Dermis microvascular lymphatic vessel endothelial cell (primary cell): ENCODE data around the gene KBTBD13. TPM values are rescaled to one million over a fixed set of nuclear protein-coding genes. Genes with fewer than 3 reads are reported as not detected.
"Not testable (repeated sequence)": the region's sequence is repeated elsewhere in the genome, so short reads cannot be mapped to it uniquely, and the experiment has no call there.

Experiments
- DNase-seq, 2 donors: peaks; one replicate each; pipeline versions ENCODE4 v3.0.0 to v3.0.0-alpha.2; 2010; ENCODE audit warnings: low read depth in 2 of 2
- total RNA-seq: library from RNA; depleted of rRNA; stranded (reverse); fragments of >200 nt; gene quantifications from 2 replicates; pipeline ENCODE4 v1.2.1, GENCODE V29; 2014

The KBTBD13 gene
- not detected in 2 replicates for total RNA-seq

DNA sequence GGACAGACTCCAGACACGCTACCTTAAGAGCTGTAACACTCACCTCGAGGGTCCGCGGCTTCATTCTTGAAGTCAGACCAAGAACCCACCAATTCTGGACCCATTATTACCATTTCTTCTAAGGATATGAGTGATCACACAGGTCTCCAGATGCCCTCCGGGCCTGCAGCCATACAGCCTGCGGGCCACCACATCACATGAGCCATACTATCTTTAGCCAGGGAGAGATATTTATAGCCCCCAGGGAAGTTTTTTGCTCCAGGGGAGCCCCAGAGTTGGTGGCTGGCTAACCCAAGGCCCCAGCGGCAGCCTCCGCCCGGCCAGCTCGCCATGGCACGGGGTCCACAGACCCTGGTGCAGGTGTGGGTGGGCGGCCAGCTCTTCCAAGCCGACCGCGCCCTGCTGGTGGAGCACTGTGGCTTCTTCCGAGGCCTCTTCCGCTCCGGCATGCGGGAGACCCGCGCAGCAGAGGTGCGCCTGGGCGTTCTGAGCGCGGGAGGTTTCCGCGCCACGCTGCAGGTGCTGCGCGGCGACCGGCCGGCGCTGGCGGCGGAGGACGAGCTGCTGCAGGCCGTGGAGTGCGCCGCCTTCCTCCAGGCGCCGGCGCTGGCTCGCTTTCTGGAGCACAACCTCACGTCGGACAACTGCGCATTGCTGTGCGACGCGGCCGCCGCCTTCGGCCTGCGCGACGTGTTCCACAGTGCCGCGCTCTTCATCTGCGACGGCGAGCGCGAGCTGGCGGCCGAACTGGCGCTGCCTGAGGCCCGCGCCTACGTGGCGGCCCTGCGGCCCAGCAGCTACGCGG, at the start of gene KBTBD13:
Gene KBTBD13 (plus strand): TSS at position 261 of the 805 bp plus-strand sequence. CDS start 70 bp downstream, at position 331.
- no peak for DNase-seq

DNA sequence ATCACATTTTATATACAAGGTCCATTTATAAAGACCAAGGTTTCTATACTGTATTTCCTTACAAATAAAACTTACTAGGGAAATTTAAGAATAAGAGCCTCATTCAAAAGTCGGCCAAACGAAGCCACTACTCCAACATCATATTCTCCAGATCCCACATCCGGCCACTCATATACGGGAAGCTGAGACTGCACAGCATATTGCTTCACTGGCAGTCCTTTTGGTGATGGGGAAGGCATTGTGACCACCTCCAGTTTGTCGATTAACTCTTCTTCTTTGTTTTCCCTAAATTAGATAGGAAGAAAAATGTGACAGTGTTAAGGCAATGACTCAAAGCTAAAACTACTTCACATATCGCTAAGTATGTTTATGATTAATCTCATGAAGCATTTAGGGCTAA, 49.8 kb upstream of the KBTBD13 start:
- DNase-seq: no peak

DNA sequence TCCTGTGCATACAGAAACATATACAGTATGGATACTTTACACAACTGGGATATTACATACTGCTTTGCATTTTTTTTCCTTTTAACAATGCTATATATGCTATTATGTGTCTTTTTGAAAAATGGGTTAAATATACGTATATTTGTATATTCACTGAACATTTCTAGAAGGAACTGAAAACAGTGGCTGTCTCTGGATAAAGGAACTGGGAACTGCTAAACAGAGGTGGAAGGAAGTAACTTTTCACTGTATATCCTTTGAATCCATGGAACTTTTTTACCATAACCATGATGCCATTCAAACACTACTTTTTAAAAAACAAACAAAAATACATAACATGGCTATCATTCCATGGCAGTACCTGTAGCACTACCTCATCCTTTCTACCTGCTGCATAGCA, 49.0 kb upstream of the KBTBD13 start:
- no peak for DNase-seq

DNA sequence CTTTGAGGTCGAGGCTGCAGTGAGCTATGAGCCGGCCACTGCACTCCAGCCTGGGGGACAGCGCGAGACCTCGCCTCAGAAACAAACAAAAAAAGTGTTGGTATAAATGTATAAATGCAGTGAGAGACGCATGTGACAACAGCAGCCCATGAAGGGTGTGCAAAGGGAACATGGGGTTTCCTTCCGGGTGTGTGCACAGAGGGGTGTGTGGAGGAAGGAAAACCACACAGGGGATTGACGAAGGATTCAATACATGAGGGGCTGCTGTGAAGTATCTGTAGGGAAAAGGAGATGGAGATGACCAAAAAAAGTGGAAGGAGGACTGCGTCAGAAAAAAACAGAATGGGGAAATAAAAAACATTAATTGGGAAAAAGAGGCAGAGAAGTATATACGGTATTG, 48.2 kb upstream of the KBTBD13 start:
- no peak for DNase-seq

DNA sequence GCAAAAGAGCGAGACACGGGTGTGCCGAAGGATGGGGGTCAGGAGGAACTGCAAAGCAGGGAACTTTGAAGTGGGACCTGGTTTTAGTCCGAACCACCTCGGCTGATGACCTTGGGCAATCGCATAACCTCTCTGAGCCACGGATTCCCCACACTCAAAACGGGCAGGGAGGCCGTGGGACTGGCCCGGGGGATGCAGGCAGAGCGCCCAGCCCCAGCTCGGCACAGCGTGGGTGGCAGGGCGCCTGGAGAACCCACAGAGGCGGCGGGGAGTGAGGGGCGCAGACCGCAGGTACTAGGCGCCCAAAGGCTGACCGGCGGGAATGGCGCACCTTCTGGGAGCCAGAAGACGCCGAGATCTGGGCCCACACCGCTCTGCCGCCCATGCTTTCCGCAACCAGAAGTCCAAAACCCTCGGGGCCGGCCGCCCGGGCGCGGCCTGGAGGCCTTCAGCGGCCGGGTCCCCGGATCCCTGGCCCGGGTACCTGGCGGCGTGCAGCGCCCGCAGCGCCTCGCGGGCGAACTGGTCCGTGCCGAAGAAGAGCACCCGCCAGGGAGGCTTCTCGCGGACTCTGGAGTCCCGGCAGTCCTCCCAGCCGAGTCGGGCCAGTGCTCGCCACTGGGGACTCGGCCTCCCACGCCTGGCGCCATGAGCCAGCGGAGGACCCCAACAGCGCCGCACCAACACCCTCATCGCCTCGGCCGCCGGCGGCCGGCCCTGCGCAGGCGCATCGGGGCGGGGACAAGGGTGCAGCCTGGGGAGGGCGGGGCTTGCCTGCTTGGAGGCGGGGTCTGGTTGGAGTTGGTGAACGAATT, 47.4 kb upstream of the KBTBD13 start, which contains the start of gene MTFMT:
Gene MTFMT (minus strand): TSS at position 719 of the 815 bp plus-strand sequence. CDS start 26 bp downstream, at position 693.
- peak; percentile 48 to 83 for DNase-seq

DNA sequence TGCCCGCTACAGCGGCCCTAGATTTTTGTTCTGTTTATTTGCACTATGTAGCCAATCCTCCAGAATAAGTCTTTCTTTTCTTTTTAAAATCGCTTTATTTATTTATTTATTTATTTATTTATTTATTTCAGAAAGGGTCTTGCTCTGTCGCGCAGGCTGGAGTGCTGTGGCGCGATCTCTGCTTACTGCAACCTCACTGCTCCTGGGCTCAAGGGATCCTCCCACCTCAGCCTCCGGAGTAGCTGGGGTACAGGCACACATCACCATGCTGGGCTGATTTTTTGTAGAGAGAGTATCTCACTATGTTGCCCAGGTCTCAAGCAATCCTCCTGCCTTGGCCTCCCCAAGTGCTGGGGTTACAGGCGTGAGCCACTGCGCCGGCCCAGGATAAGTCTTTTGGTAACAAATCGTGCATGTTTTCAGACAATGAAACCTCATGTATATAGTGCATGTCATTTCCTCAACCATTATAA, 46.8 kb upstream of the KBTBD13 start:
- DNase-seq: no peak

DNA sequence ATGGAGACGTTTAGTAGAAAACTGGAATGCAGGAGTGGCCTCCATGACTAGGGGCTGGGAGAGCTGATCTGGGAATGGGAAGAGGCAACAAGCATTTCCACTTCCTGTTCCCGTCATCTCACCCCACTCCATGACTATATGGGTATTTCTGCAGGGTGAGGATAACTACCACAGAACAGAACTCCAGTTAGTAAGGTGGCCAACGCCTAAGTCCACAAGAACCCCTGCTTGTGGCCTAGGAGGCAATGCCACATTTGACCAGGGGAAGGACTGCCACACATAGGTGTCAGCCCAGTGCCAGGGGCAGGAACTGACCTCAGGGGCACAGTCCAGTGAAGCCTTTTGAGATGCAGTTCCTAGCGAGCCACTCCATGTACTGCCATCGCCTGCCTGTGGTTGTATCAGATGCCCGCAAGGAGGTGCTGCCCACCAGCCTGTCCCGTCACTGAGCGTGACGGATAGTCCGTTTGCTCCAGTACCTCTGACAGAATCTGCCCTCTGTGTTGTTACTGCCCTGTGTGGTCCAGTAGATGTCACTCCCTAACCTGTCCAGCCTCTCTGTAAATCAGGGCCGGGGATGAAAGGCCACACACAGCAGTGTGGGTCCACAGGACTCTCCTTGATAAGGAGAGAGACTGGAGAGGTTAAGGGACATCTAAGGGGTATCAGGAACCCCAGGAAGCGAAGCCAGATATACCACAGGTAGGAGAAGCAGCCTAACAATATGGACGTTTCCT, 43.6 kb upstream of the KBTBD13 start:
- peak; percentile 73 to 85 for DNase-seq

DNA sequence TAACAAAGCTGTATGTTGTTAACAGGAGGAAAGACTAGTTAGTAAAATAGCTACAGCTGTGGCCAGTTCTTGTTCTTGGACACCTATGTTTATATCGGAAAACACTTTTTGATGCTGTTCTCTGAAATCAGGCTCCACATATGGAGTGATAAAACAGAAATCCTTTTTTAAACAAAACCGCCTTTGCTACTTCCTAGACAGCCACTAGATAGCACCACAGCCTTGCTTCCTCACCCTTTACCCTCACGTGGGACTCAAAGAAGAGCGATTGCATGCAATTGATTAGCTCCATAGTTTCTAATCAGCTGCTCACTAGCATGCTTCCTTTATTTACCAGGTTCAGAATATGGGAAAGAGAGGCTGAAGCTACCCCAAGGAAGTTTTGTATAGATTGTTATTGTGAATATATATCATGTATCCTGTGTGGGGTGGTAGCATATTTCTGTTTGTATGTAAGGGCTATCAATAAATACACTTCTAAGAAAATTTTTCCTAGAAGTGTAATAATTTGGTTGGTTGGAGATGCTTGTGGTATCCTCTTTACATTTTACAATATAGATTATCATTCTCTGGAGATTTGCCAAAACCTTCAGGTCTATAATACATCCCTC, 42.8 kb upstream of the KBTBD13 start:
- peak in 1 of 2 donors; percentile 43 for DNase-seq

DNA sequence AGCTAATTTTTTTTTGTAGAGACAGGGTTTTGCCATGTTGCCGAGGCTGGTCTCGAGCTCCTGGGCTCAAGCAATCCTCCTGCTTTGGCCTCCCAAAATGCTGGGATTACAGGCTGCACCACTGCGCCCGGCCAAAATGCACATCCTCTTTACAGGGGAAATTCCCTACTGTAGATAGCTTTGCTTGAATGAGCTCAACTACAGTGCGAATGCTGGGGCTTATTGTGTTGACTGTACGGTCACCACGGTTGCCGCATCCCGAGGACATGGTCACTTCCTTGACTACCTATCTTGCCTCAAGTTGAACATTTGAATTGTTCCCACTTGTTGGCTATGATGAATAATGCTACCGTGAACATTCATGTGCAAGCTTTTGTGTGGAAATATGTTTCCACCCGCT, 41.8 kb upstream of the KBTBD13 start:
- no peak for DNase-seq

DNA sequence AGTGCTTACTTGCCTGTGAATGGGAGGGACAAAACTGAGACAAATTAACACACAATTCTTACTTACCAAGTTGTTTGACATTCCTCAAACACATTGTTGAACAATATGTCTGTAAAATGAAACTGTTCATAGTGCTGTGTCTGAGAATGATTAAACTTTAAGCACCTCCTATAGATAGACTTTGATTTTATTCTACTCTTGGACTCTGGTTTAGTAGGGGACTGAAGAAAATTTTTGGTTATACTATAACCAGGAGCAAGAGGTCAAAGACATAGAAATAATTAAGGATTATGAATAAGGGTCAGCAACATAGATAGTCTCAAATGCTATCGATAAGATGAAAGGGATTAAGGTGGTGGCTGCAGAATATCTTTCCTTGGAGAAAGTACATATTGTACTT, 39.2 kb upstream of the KBTBD13 start:
- no peak for DNase-seq

DNA sequence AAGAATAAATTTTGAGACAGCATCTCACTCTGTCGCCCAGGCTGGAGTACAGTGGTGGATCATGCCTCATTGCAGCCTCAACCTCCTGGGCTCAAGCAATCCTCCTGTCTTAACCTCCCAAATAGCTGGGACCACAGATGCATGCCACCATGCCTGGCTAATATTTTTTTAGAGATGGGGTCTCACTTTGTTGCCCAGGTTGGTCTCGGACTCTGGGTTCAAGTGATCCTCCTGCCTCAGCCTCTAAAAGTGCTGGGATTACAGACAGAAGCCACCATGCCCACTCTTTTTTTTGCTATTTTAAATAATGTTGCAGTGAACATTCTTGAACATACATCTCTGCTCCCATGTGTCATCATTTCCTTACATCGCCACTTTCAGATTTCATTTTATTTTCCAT, 38.1 kb upstream of the KBTBD13 start:
- DNase-seq: no peak

DNA sequence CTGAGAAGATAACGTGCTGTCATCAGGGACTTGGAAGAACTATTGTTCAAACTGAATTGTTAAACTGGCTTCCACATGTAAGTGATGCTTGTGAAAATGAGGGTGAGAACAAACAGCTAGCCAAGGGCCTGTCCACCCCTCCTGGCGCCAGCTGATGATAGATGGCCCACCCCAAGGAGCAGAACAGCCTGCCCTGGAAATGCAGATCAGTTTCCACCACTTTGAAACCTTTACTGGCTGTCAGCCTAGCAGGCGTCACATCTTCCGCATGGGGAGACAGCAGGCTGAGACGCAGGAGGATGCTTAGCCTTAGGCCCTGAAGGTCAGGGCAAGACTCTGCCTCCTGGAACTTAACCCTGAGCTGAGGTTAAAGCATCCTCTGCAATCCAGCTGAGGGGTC, 37.7 kb upstream of the KBTBD13 start:
- no peak for DNase-seq

DNA sequence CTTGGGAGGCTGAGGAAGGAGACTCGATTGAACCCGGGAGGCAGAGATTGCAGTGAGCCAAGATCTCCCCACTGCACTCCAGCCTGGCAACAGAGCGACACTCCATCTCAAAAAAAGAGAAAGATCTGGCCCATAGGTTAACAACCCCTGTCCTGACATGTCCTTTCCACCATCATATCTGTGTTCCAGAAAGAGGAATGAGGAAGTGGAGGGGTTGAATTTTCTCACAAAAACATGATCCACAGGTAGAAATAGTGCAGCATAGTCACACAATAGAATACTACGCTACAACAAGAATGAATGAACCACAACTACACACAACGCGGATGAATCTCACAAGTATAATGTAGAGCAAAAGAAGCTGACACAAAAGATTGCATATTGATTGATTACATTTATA, 36.1 kb upstream of the KBTBD13 start:
- no peak for DNase-seq

DNA sequence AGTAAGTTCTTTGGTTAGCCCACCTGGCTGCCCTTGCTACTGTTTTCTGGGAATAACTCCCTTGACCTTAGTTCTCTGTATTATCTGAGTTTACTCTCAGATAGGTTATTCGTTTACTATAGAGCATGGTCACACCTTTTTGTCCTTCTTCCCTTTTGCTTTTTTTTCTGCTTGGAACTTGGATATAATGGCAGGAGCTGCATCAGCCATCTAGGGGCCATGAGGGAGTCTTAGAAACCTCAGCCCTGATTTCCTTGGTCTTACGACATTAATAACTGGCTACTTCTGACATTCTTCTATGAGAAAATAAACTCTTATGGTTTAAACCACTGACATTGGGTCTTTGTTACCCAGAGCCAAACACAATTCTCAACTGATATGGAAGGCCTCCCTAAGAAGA, 34.8 kb upstream of the KBTBD13 start:
- no peak for DNase-seq

DNA sequence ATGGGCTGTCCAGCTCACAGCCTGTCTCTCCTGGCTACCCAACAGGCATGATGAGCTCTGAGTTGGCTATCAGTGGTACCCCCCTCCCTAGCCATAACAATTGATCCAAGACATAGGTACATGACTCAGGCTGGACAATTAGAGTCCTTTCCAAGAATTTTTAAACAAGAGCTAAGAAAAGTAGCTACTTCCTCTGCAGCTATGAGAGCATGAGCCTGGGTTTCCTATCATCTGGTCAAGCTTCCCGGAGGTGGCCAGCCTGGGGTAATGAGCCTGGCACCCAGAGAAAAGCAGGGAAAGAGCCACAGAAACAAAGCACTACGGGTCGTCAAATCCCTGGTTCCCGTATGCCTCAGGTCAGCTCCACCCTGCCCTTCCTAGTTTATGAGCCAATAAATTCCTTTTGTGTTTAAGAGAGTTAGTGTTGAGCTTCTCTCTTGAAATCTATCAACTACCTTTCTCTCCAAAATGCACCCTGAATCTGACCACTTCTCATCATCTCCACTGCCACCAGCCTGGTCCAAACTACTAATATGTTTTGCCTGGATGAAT, 33.7 kb upstream of the KBTBD13 start:
- no peak for DNase-seq

DNA sequence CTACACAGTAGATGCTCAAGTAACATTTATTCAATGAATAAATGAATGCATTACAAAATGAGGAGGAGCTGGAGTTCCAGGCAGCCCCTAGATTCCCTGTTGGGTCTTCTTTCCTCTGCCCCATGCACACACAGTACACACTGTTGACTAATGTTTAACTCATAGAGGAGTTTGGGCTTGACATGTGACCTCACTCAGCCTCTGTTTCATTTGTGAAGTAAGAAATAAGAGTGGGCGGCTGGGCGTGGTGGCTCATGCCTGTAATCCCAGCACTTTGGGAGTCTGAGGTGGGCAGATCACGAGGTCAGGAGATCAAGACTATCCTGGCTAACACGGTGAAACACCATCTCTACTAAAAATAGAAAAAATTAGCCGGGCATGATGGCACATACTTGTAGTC, 32.3 kb upstream of the KBTBD13 start:
- not testable (repeated sequence) for DNase-seq

DNA sequence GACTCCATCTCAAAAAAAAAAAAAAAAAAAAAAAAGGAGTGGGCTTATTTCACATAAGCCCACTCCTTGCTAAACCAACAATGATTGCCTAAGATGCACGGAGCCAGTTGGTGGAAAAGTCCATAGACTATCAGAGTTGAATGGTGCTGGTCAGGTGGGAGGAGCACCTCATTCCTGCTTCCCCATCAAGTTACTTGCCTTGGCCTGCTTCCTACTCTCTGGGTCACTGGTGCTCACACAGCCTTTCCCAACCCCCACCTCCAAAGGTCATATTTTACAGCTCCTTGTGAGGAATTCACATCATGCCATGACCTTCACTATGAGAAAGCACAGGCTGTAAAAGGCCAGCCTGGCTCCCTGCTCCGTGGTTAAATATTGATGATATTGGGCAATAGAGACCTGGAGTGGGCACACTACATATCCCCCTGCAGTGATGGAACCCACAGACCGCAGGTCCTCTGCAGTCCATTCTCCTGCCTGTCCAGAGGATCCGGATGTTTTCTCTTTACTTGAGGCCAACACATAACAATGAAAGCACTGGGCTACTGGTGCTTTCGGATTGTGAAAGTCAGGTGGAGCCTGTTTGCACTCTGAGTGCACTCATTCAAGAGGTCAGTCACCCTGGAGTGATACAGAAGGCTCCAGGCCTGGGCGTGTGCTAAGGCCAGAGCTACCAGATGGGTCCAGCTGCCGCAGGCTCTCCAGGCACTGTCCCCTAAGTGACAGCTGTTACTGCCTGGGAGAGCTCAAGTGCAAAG, 31.6 kb upstream of the KBTBD13 start, which contains the start of gene SLC51B:
Gene SLC51B (plus strand): TSS at position 664 of the 758 bp plus-strand sequence. CDS start 4,618 bp downstream, outside the sequence.
- no peak for DNase-seq

DNA sequence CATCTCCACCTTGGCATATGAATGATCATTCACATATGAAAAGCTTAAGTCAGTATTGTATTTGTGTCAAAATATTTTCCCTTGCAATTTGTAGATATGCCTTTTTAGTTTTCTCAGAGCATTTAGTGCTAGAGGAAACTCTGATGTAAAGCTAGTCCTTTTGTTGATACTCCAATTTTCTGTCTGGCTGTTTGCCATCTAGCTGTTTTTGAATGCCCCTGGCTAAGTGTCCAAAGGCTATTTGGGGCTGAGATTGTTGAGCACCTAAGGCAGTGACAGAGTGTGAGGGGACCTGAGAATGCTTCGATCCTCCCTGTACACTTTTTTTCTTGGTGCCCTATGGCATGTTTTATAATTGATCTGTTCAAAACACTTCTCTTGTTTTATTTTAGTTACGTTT, 28.3 kb upstream of the KBTBD13 start:
- DNase-seq: no peak

DNA sequence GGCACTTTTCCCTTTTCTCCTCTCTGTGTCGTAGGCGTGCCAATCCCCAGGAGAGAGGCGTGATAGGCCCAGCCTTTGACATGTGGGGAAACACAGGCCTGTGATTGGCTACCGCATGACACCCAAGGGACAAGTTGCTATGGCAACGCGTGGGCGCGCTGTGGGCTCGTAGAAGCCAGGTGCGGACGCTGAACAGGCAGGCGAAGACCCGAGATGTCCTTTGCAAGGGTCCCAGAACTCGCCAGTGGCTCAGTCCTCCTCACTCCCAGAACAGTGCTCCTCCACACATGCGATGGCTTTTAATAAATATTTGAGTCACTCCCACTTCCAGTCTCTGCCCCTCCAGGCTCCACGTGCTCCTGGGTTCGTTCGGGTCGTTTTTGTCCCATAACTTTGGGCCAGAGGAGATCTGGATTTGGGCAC, 27.1 kb upstream of the KBTBD13 start:
- peak; percentile 92 to 93 for DNase-seq

DNA sequence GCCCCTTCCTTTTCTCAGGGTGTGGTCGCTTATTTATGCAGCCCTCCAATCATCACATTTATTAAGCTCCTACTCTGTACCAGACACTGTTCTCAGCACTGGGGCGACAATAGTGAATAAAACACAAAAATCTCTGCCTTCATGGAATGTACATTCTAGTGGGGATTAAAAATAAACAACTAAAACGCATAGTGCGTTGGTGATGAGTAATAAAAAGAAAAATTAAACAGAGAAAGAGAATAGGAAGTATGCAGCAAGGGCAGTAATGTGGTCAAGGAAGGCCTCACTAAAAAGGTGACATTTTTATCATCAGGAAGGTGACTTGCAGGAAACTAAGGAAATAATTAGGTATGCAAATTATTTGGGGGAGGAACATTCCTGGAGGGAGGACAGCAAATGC, 26.3 kb upstream of the KBTBD13 start:
- DNase-seq: no peak
